Tibial artery (tissue), 4 donors: ENCODE results near the gene IL1RAPL1.

Source experiments
- DNase-seq, 2 donors: peaks; one replicate each; pipeline ENCODE4 v3.0.0-alpha.2; 2019
- H3K27ac ChIP-seq, 2 donors: fragments of 200-600 bp; sonication (generic) in 1 of 2; 1 replicate in 1 of 2; 2 replicates in 1 of 2; pipeline ENCODE4 v1.5.1; 2018 to 2019; ENCODE audit warnings: mild to moderate bottlenecking in 1 of 2
- H3K27me3 ChIP-seq, 2 donors: fragments of 200-600 bp; sonication (generic) in 1 of 2; one replicate each; pipeline versions ENCODE4 v1.5.1 to v1.6.0; 2016 to 2019
- H3K36me3 ChIP-seq, 3 donors: fragments of 200-600 bp; sonication (generic) in 2 of 3; one replicate each; pipeline ENCODE4 v1.5.1; 2016 to 2019; ENCODE audit warnings: mild to moderate bottlenecking in 2 of 3
- H3K4me1 ChIP-seq, 4 donors: fragments of 200-600 bp; sonication (generic) in 2 of 4; 1 replicate in 3 of 4; 2 replicates in 1 of 4; pipeline ENCODE4 v1.5.1; 2016 to 2019
- H3K4me3 ChIP-seq, 2 donors: fragments of 200-600 bp; sonication (generic) in 1 of 2; 1 replicate in 1 of 2; 2 replicates in 1 of 2; pipeline ENCODE4 v1.5.1; 2018 to 2019; ENCODE audit warnings: mild to moderate bottlenecking in 2 of 2
- H3K9me3 ChIP-seq, 3 donors: fragments of 200-600 bp; sonication (generic) in 1 of 3; one replicate each; pipeline ENCODE4 v1.5.1; 2016 to 2019
- intact Hi-C: fragments of 100-400 bp; cut with DNase I; formaldehyde crosslinking; loops from one replicate; pipeline ENCODE4 v1.15.0; 2023; ENCODE audit warnings: low total_unique reads
- TF ChIP-seq, protein P1 (sequence below), 2 experiments: fragments of 200-600 bp in 1 of 2; fragments of 450-650 bp in 1 of 2; IDR thresholded peaks; one replicate each; pipeline ENCODE4 v1.5.1; 2017 to 2019; ENCODE audit warnings: antibody characterized with exemption in 2 of 2, mild to moderate bottlenecking in 1 of 2, moderate library complexity in 1 of 2

Gene IL1RAPL1

GRCh38 chrX:28835991-28836390, 248.7 kb downstream of the IL1RAPL1 start:
- TF ChIP-seq, protein P1, sequence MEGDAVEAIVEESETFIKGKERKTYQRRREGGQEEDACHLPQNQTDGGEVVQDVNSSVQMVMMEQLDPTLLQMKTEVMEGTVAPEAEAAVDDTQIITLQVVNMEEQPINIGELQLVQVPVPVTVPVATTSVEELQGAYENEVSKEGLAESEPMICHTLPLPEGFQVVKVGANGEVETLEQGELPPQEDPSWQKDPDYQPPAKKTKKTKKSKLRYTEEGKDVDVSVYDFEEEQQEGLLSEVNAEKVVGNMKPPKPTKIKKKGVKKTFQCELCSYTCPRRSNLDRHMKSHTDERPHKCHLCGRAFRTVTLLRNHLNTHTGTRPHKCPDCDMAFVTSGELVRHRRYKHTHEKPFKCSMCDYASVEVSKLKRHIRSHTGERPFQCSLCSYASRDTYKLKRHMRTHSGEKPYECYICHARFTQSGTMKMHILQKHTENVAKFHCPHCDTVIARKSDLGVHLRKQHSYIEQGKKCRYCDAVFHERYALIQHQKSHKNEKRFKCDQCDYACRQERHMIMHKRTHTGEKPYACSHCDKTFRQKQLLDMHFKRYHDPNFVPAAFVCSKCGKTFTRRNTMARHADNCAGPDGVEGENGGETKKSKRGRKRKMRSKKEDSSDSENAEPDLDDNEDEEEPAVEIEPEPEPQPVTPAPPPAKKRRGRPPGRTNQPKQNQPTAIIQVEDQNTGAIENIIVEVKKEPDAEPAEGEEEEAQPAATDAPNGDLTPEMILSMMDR (IDR thresholded peaks at IDR 0.05): no peak
- intact Hi-C loops: no loop called here
- no peak overlapping the region for H3K4me3 ChIP-seq
- H3K36me3 ChIP-seq: no peaks in the 10 kb centered on the region
- DNase-seq: no peak
- no peak overlapping the region for H3K27ac ChIP-seq
- no peaks in the 10 kb centered on the region for H3K4me1 ChIP-seq
- no peaks in the 10 kb centered on the region for H3K9me3 ChIP-seq
- no peaks in the 10 kb centered on the region for H3K27me3 ChIP-seq

GRCh38 chrX:28843817-28844216, 256.6 kb downstream of the IL1RAPL1 start:
- H3K27ac ChIP-seq: no peak overlapping the region
- TF ChIP-seq, protein P1 (IDR thresholded peaks at IDR 0.05): no peak

GRCh38 chrX:28847423-28847822, 260.2 kb downstream of the IL1RAPL1 start:
- no peaks in the 10 kb centered on the region for H3K4me1 ChIP-seq
- TF ChIP-seq, protein P1 (IDR thresholded peaks at IDR 0.05): no peak
- no peaks in the 10 kb centered on the region for H3K9me3 ChIP-seq
- H3K27ac ChIP-seq: no peak overlapping the region
- no peak for DNase-seq
- intact Hi-C loops: no loop called here
- H3K4me3 ChIP-seq: no peak overlapping the region
- H3K36me3 ChIP-seq: no peaks in the 10 kb centered on the region
- H3K27me3 ChIP-seq: no peaks in the 10 kb centered on the region

More at GRCh38 chrX:28843817-28844216, 256.6 kb downstream of the IL1RAPL1 start:
- H3K36me3 ChIP-seq: no peaks in the 10 kb centered on the region
- DNase-seq: no peak
- H3K9me3 ChIP-seq: no peaks in the 10 kb centered on the region
- intact Hi-C loops: no loop called here
- H3K4me3 ChIP-seq: no peak overlapping the region
- no peaks in the 10 kb centered on the region for H3K4me1 ChIP-seq
- H3K27me3 ChIP-seq: no peaks in the 10 kb centered on the region

GRCh38 chrX:28848707-28849106, 261.5 kb downstream of the IL1RAPL1 start:
- H3K4me1 ChIP-seq: no peaks in the 10 kb centered on the region
- TF ChIP-seq, protein P1 (IDR thresholded peaks at IDR 0.05): no peak
- no peaks in the 10 kb centered on the region for H3K36me3 ChIP-seq
- H3K9me3 ChIP-seq: no peaks in the 10 kb centered on the region
- no peak overlapping the region for H3K27ac ChIP-seq
- H3K27me3 ChIP-seq: no peaks in the 10 kb centered on the region
- DNase-seq: no peak
- intact Hi-C loops: no loop called here
- no peak overlapping the region for H3K4me3 ChIP-seq

DNA sequence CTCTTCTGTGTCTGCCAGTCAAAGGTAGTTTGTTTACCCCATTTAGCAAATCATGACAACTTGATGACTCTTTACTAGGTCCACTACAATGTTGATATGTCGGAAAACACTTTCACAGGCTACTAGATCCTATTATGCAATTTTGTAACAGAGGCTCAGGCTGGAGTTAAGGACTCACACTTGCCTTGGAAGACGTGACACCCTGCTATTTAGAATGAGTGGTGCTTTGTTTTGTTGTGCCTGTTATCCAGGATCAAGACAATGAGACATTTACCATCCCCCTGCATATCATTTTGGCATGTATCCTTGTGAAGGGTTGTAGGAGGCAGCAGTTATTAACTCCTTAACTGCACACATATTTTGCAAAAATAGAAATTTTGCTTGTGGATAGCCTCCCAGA, 263.7 kb downstream of the IL1RAPL1 start:
- no peak overlapping the region for H3K27ac ChIP-seq
- H3K4me1 ChIP-seq: no peaks in the 10 kb centered on the region
- intact Hi-C loops: no loop called here

More for the DNA sequence above, 263.7 kb downstream of the IL1RAPL1 start:
- no peak for DNase-seq
- H3K36me3 ChIP-seq: no peaks in the 10 kb centered on the region
- H3K27me3 ChIP-seq: no peaks in the 10 kb centered on the region
- no peaks in the 10 kb centered on the region for H3K9me3 ChIP-seq
- TF ChIP-seq, protein P1 (IDR thresholded peaks at IDR 0.05): no peak
- H3K4me3 ChIP-seq: no peak overlapping the region
